ENCODE results near the gene RAB35.

GRCh38 chr12:120156315-120157259 lies 40.0 kb upstream of the RAB35 start:
- no peak for TF ChIP-seq CTCF (IDR thresholded peaks at IDR 0.05)
- TF ChIP-seq EP300 (IDR thresholded peaks at IDR 0.05) = no peak
- no peak for TF ChIP-seq POLR2A (IDR thresholded peaks at IDR 0.05)

All from ovary (tissue), 3 donors.